Natural killer cell (primary cell): Measurements from ENCODE around the gene SUPT20H. TPM values are rescaled to one million over a fixed set of nuclear protein-coding genes. Genes with fewer than 3 reads are reported as not detected.

Experiments
- ATAC-seq, 3 donors: fragments of 150-1000 bp in 2 of 3; fragments of 200-7000 bp in 1 of 3; cut with Tn5 transposase; 1 replicate in 1 of 3; 2 replicates in 2 of 3; pipeline ENCODE4 v1.10.0; 2021; ENCODE audit warnings: mild to moderate bottlenecking in 2 of 3, moderate library complexity in 2 of 3
- DNase-seq, 2 donors: peaks; one replicate each; pipeline versions ENCODE4 v3.0.0 to v3.0.0-alpha.2; 2013 to 2021; ENCODE audit warnings: mixed read lengths in 1 of 2
- H3K27ac ChIP-seq: one replicate; pipeline ENCODE4 v1.5.1; 2013; ENCODE audit warnings: mild to moderate bottlenecking, low read length
- H3K27me3 ChIP-seq: one replicate; pipeline ENCODE4 v1.6.1; 2013; ENCODE audit warnings: low read length; ENCODE audit not compliant: control insufficient read depth, insufficient read depth
- H3K36me3 ChIP-seq: one replicate; pipeline ENCODE4 v1.6.1; 2013; ENCODE audit warnings: low read length; ENCODE audit not compliant: control insufficient read depth, insufficient read depth
- H3K4me1 ChIP-seq: one replicate; pipeline ENCODE4 v1.6.1; 2013; ENCODE audit warnings: low read length; ENCODE audit not compliant: control insufficient read depth, insufficient read depth
- H3K4me3 ChIP-seq: one replicate; pipeline ENCODE4 v1.5.1; 2013; ENCODE audit warnings: low read length
- H3K9me3 ChIP-seq: one replicate; pipeline ENCODE4 v1.6.1; 2013; ENCODE audit warnings: low read length; ENCODE audit not compliant: control insufficient read depth, insufficient read depth
- H3K27ac Mint-ChIP-seq, 2 donors: one replicate each; pipeline ENCODE4 v1.8.0; 2022; ENCODE audit warnings: mild to moderate bottlenecking in 2 of 2, mixed read lengths in 2 of 2, moderate library complexity in 1 of 2
- H3K27me3 Mint-ChIP-seq, 2 donors: one replicate each; pipeline ENCODE4 v1.8.0; 2022; ENCODE audit warnings: low read depth in 2 of 2, mixed read lengths in 2 of 2
- H3K36me3 Mint-ChIP-seq: one replicate; pipeline ENCODE4 v1.8.0; 2022; ENCODE audit warnings: mixed read lengths
- H3K4me1 Mint-ChIP-seq, 2 donors: one replicate each; pipeline ENCODE4 v1.8.0; 2022; ENCODE audit warnings: mixed read lengths in 2 of 2
- H3K4me3 Mint-ChIP-seq: one replicate; pipeline ENCODE4 v1.8.0; 2022; ENCODE audit warnings: mild to moderate bottlenecking, moderate library complexity, mixed read lengths
- H3K9me3 Mint-ChIP-seq, 2 donors: one replicate each; pipeline ENCODE4 v1.8.0; 2022; ENCODE audit warnings: mixed read lengths in 2 of 2
- WGBS: methylation state at CpG from one replicate; pipeline ENCODE4 v1.1.7; 2013; ENCODE audit warnings: missing lambda C conversion rate; ENCODE audit not compliant: insufficient coverage; 5-methylcytosine and 5-hydroxymethylcytosine counted together
- intact Hi-C: fragments of 100-400 bp; cut with micrococcal nuclease; formaldehyde crosslinking; loops from one replicate; pipeline ENCODE4 v1.14.2; 2022
- total RNA-seq, 4 donors: library from RNA; stranded (reverse); fragments of 120-200 nt in 1 of 4; gene quantifications; one replicate each; pipeline versions ENCODE4 v1.2.3 to v1.2.4, GENCODE V29; 2013 to 2022
- TF ChIP-seq, protein P1 (sequence below): fragments of 200-600 bp; IDR thresholded peaks from one replicate; pipeline ENCODE4 v1.8.0; 2022; ENCODE audit warnings: antibody characterized with exemption

SUPT20H gene
- total RNA-seq, 3 donors from 2014 or later (not counting 1 experiment from before 2014, with no cell fraction given) = 59.8 to 84.7 (median 64.6) TPM

DNA sequence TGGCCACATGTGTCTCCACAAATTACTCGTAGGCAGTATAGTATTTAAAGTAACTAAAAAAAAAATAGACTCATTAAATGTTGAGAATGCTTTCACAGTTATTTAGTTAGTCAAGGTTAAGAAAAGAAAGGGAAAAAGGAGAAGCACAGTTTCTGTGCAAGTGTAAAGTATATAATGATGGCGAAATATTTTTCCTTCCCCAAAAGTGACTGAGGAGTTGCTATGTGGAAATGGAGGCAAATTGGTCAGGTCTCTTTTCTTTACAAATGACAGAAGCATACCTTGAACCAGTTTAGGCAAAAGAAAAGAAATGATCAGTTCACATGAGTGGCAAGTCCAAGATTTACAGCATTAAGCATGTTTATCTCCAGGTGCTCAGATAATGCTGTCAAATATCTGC is 28.0 kb upstream of the SUPT20H start:
- H3K4me1 ChIP-seq = no peaks in the 10 kb centered on the region
- WGBS = 67% methylated on average over 1 of the region's 2 CpGs
- DNase-seq (no peak), ATAC-seq (no peak)
- no peak overlapping the region for H3K4me3 ChIP-seq
- Mint-ChIP-seq H3K9me3 (no peaks in the 10 kb centered on the region), H3K4me1 (no peaks in the 10 kb centered on the region), H3K27me3 (peaks cover 10% of the 10 kb centered on the region in 2 donors), H3K36me3 (no peaks in the 10 kb centered on the region), H3K27ac (no peak overlapping the region), H3K4me3 (no peak overlapping the region)
- TF ChIP-seq, protein P1, sequence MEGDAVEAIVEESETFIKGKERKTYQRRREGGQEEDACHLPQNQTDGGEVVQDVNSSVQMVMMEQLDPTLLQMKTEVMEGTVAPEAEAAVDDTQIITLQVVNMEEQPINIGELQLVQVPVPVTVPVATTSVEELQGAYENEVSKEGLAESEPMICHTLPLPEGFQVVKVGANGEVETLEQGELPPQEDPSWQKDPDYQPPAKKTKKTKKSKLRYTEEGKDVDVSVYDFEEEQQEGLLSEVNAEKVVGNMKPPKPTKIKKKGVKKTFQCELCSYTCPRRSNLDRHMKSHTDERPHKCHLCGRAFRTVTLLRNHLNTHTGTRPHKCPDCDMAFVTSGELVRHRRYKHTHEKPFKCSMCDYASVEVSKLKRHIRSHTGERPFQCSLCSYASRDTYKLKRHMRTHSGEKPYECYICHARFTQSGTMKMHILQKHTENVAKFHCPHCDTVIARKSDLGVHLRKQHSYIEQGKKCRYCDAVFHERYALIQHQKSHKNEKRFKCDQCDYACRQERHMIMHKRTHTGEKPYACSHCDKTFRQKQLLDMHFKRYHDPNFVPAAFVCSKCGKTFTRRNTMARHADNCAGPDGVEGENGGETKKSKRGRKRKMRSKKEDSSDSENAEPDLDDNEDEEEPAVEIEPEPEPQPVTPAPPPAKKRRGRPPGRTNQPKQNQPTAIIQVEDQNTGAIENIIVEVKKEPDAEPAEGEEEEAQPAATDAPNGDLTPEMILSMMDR = no peak
- no peaks in the 10 kb centered on the region for H3K36me3 ChIP-seq
- intact Hi-C loops = no loop called here
- H3K27me3 ChIP-seq = no peaks in the 10 kb centered on the region
- no peaks in the 10 kb centered on the region for H3K9me3 ChIP-seq
- H3K27ac ChIP-seq = no peak overlapping the region

DNA sequence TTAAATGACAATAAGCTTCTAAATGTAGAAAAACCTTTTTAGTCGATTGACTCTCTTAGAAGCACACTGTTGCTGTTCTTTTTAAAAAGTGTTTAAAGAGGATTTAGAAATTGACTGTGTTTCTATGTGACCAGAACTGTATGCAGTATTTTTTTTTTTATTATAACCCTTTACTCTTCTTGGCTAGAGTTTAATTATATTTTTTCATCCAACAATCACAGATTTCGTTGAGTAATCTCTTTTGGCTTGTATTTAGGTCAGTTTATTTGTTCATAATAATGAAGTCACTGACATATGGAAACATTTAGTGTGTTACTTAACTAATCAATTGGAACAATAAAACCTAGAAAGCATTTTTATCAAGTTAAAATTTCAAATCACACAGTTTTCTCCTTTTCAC is 26.1 kb upstream of the SUPT20H start:
- Mint-ChIP-seq H3K4me1 (no peaks in the 10 kb centered on the region), H3K36me3 (no peaks in the 10 kb centered on the region), H3K4me3 (no peak overlapping the region), H3K9me3 (no peaks in the 10 kb centered on the region), H3K27ac (no peak overlapping the region), H3K27me3 (peaks cover 9 to 20% of the 10 kb centered on the region in 2 donors)
- intact Hi-C loops = no loop called here
- Histone ChIP-seq H3K9me3 (no peaks in the 10 kb centered on the region), H3K27me3 (no peaks in the 10 kb centered on the region), H3K4me3 (no peak overlapping the region), H3K4me1 (no peaks in the 10 kb centered on the region), H3K36me3 (no peaks in the 10 kb centered on the region), H3K27ac (no peak overlapping the region)
- DNase-seq (no peak), ATAC-seq (no peak)
- TF ChIP-seq, protein P1 = no peak
- WGBS = 86% methylated on average over 1 of the region's 2 CpGs

DNA sequence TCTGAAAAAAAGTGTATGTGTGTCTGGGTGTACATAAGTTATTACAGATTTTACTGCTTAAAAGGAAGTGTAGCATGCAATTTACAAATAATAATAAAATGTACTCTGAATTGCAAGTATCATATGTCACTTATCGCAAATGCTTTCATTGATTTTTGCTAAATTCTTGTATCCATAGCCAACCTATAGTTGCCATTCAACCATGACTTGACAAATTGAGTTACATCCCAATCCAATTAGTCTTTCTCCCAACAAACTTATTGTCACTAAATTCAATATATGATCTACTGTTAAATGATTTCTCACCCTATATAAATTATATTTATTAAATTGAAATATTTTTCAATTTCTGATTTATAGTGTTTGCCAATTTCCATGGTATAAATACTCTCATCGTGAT is 17.3 kb upstream of the SUPT20H start:
- TF ChIP-seq, protein P1 = no peak
- Histone ChIP-seq H3K27me3 (no peaks in the 10 kb centered on the region), H3K4me1 (no peaks in the 10 kb centered on the region), H3K27ac (no peak overlapping the region), H3K4me3 (no peak overlapping the region), H3K36me3 (no peaks in the 10 kb centered on the region), H3K9me3 (no peaks in the 10 kb centered on the region)
- H3K4me3 Mint-ChIP-seq = no peak overlapping the region
- intact Hi-C loops = no loop called here
- DNase-seq (no peak), ATAC-seq (no peak)
- peaks cover 19% of the 10 kb centered on the region in 2 donors for H3K27me3 Mint-ChIP-seq
- H3K27ac Mint-ChIP-seq = no peak overlapping the region
- H3K36me3 Mint-ChIP-seq = no peaks in the 10 kb centered on the region
- no peaks in the 10 kb centered on the region for H3K4me1 Mint-ChIP-seq
- H3K9me3 Mint-ChIP-seq = no peaks in the 10 kb centered on the region
- WGBS = 81% methylated on average over 2 of the region's 2 CpGs

DNA sequence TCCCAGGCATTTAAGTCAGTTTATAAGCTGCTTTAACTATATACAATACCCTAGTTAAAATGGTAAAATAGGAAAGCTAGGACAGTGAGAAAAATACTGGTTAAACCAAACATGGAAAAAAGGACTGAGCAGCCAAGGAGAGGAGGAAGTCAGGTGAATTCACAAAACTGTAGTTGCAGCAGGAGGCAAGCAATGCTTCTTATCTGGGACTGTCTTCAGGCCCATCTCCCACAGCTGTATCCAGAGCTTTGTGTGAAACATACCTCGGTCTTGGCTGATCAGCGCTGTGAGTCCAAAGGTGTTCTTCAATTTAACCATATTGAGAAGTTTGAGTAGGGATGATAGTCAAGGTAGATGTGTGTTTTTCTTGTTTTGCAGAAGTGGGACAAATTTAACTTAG is 15.7 kb upstream of the SUPT20H start:
- H3K27ac ChIP-seq = no peak overlapping the region
- H3K4me1 ChIP-seq = no peaks in the 10 kb centered on the region
- no peak for DNase-seq
- H3K9me3 ChIP-seq = no peaks in the 10 kb centered on the region
- no peaks in the 10 kb centered on the region for H3K36me3 ChIP-seq
- ATAC-seq = no peak
- no peaks in the 10 kb centered on the region for H3K27me3 ChIP-seq
- no peak overlapping the region for H3K4me3 ChIP-seq
- intact Hi-C loops = no loop called here
- 100% methylated on average over 2 of the region's 2 CpGs for WGBS
- H3K9me3 Mint-ChIP-seq = no peaks in the 10 kb centered on the region
- H3K36me3 Mint-ChIP-seq = no peaks in the 10 kb centered on the region
- H3K4me1 Mint-ChIP-seq = no peaks in the 10 kb centered on the region
- TF ChIP-seq, protein P1 = no peak
- peaks cover 11 to 21% of the 10 kb centered on the region in 2 donors for H3K27me3 Mint-ChIP-seq
- H3K27ac Mint-ChIP-seq = no peak overlapping the region
- H3K4me3 Mint-ChIP-seq = no peak overlapping the region
